HCT116 (cell line): ENCODE measurements around the gene RAB13. TPM values are rescaled to one million over a fixed set of nuclear protein-coding genes. Genes with fewer than 3 reads are reported as not detected.

Experiments
- ATAC-seq: fragments of 200-7000 bp; cut with Tn5 transposase; 2 replicates; pipeline ENCODE4 v1.9.1; 2020; ENCODE audit warnings: mild to moderate bottlenecking, moderate library complexity
- BruUV-seq: library from RNA; stranded (reverse); fragments of 400-500 nt; replicated peaks from 2 replicates; lab custom pipeline; 2021; lab: Mats Ljungman, UMichigan
- CTCF ChIA-PET: fragments of 300-600 bp; sonication (Branson Sonifier 250); formaldehyde crosslinking; loops from one replicate; lab custom pipeline; 2021; ENCODE audit warnings: antibody characterized with exemption; lab: Charles Lee
- POLR2A ChIA-PET: fragments of 300-600, 350-600 bp; sonication (Branson Sonifier 250); formaldehyde crosslinking; loops from one replicate; lab custom pipeline; 2021; ENCODE audit warnings: antibody characterized with exemption; lab: Charles Lee
- RAD21 ChIA-PET, 2 experiments: fragments of 300-600 bp; sonication (Branson Sonifier 250); formaldehyde crosslinking; loops; one replicate each; lab custom pipeline; 2023; ENCODE audit warnings: low total read pairs in 2 of 2; ENCODE audit not compliant: uncharacterized antibody in 2 of 2, unreplicated experiment in 2 of 2, low non-redundant PET in 1 of 2; lab: Charles Lee
- DNase-seq: peaks from one replicate; pipeline ENCODE4 v3.0.0-alpha.2; 2010; ENCODE audit warnings: low read depth, low spot score
- H2AFZ ChIP-seq: fragments of 200-600 bp; shearing (Covaris generic), sonication (generic); 2 replicates; pipeline ENCODE4 v1.6.1; 2017; ENCODE audit warnings: low read depth, mixed run types, mixed read lengths, antibody characterized with exemption, low read length; ENCODE audit not compliant: poor library complexity, severe bottlenecking
- H3K27ac ChIP-seq: 2 replicates; pipeline ENCODE4 v1.5.1; 2012; ENCODE audit warnings: low read depth, low read length
- H3K27me3 ChIP-seq: fragments of 200-600 bp; sonication (generic); 2 replicates; pipeline ENCODE4 v1.6.1; 2016; ENCODE audit warnings: mixed run types, low read length, mixed read lengths; ENCODE audit not compliant: insufficient read depth
- H3K36me3 ChIP-seq, 2 experiments: fragments of 200-500 bp in 1 of 2; fragments of 200-600 bp in 1 of 2; sonication (Bioruptor generic) in 1 of 2; sonication (generic) in 1 of 2; 2 replicates each; pipeline versions ENCODE4 v1.5.1 to v1.6.1; 2014 to 2016; ENCODE audit warnings: low read length in 2 of 2, inconsistent platforms in 1 of 2, mixed read lengths in 1 of 2, mixed run types in 1 of 2; ENCODE audit not compliant: insufficient read depth in 2 of 2, control insufficient read depth in 1 of 2
- H3K4me1 ChIP-seq, 2 experiments: fragments of 200-600 bp in 1 of 2; sonication (generic) in 1 of 2; 2 replicates each; pipeline versions ENCODE4 v1.5.1 to v1.6.1; 2012 to 2017; ENCODE audit warnings: low read length in 2 of 2, inconsistent platforms in 1 of 2, mild to moderate bottlenecking in 1 of 2, mixed read lengths in 1 of 2, mixed run types in 1 of 2, moderate library complexity in 1 of 2; ENCODE audit not compliant: insufficient read depth in 2 of 2, control insufficient read depth in 1 of 2
- H3K4me2 ChIP-seq: fragments of 200-600 bp; sonication (generic); 2 replicates; pipeline ENCODE4 v1.6.1; 2017; ENCODE audit warnings: mixed run types, low read length, mixed read lengths
- H3K4me3 ChIP-seq, 2 experiments: fragments of 200-600 bp in 1 of 2; sonication (generic) in 1 of 2; replicated peaks in 1 of 2; 2 replicates each; pipeline ENCODE4 v1.5.1; 2011 to 2016; ENCODE audit warnings: low read length in 2 of 2, control low read depth in 1 of 2, low read depth in 1 of 2, mild to moderate bottlenecking in 1 of 2, mixed read lengths in 1 of 2, mixed run types in 1 of 2
- H3K79me2 ChIP-seq: fragments of 200-600 bp; sonication (generic); 2 replicates; pipeline ENCODE4 v1.6.1; 2017; ENCODE audit warnings: mild to moderate bottlenecking, mixed run types, low read length, moderate library complexity, mixed read lengths; ENCODE audit not compliant: insufficient read depth
- H3K9ac ChIP-seq: fragments of 200-600 bp; sonication (generic); 2 replicates; pipeline ENCODE4 v1.6.1; 2016; ENCODE audit warnings: low read length, mixed read lengths
- H3K9me2 ChIP-seq: fragments of 200-600 bp; sonication (generic), shearing (Covaris generic); 2 replicates; pipeline ENCODE4 v1.6.1; 2017; ENCODE audit warnings: mixed run types, mild to moderate bottlenecking, moderate library complexity; ENCODE audit not compliant: insufficient read depth
- H3K9me3 ChIP-seq, 2 experiments: fragments of 200-500 bp in 1 of 2; fragments of 200-600 bp in 1 of 2; sonication (Bioruptor generic) in 1 of 2; sonication (generic) in 1 of 2; 2 replicates each; pipeline ENCODE4 v1.6.1; 2014 to 2017; ENCODE audit warnings: low read length in 2 of 2, mixed read lengths in 2 of 2, inconsistent platforms in 1 of 2, low read depth in 1 of 2, mild to moderate bottlenecking in 1 of 2, mixed run types in 1 of 2, moderate library complexity in 1 of 2; ENCODE audit not compliant: control insufficient read depth in 1 of 2, insufficient read depth in 1 of 2
- H4K20me1 ChIP-seq: fragments of 200-600 bp; sonication (generic), shearing (Covaris generic); 2 replicates; pipeline ENCODE4 v1.6.1; 2017; ENCODE audit warnings: mixed run types, mild to moderate bottlenecking, moderate library complexity; ENCODE audit not compliant: insufficient read depth
- ATF3 ChIP-seq: IDR thresholded peaks from 2 replicates; pipeline ENCODE4 v1.6.1; 2012
- CBX3 ChIP-seq: IDR thresholded peaks from 2 replicates; pipeline ENCODE4 v1.6.1; 2012; ENCODE audit warnings: low read depth
- CTCF ChIP-seq, 3 experiments: fragments of 200-600 bp in 1 of 3; sonication (generic) in 1 of 3; IDR thresholded peaks in 2 of 3; conservative IDR thresholded peaks in 1 of 3; 2 replicates each; pipeline ENCODE4 v1.5.1; 2012 to 2017; ENCODE audit warnings: low read depth in 2 of 3, low read length in 2 of 3, antibody characterized with exemption in 1 of 3, borderline replicate concordance in 1 of 3, control low read depth in 1 of 3, mild to moderate bottlenecking in 1 of 3, mixed read lengths in 1 of 3, mixed run types in 1 of 3, moderate library complexity in 1 of 3; ENCODE audit not compliant: insufficient read depth in 1 of 3
- EGR1 ChIP-seq: IDR thresholded peaks from 2 replicates; pipeline ENCODE4 v1.6.1; 2012; ENCODE audit warnings: low read depth
- ELF1 ChIP-seq: IDR thresholded peaks from 2 replicates; pipeline ENCODE4 v1.6.1; 2012; ENCODE audit warnings: low read depth, borderline replicate concordance
- EZH2 ChIP-seq: fragments of 200-600 bp; sonication (generic); IDR thresholded peaks from 2 replicates; pipeline ENCODE4 v1.6.1; 2017; ENCODE audit warnings: antibody characterized with exemption, mixed run types
- SRF ChIP-seq: IDR thresholded peaks from 2 replicates; pipeline ENCODE4 v1.6.1; 2012; ENCODE audit warnings: low read depth
- ZNF274 ChIP-seq: fragments of 200-500 bp; sonication (Bioruptor generic); IDR thresholded peaks from 2 replicates; pipeline ENCODE4 v1.6.1; 2014; ENCODE audit warnings: mild to moderate bottlenecking, low read depth, low read length, inconsistent platforms
- intact Hi-C: fragments of 100-400 bp; cut with micrococcal nuclease; formaldehyde crosslinking; loops from 2 replicates; pipeline ENCODE4 v1.10.0; 2022
- total RNA-seq: library from RNA; stranded (reverse); gene quantifications from one replicate; pipeline ENCODE4 v1.2.1, GENCODE V29; 2021; ENCODE audit not compliant: unreplicated experiment

The RAB13 gene
- total RNA-seq, 1 experiment from 2014 or later: 93.6 TPM

GRCh38 chr1:153940756-153941155 is 45.4 kb downstream of the RAB13 start:
- Histone ChIP-seq H3K27ac (no peak overlapping the region), H3K4me1 (peaks cover 6 to 10% of the 10 kb centered on the region in 2 experiments; a peak in 3 of 4 replicates), H3K27me3 (no peaks in the 10 kb centered on the region), H2AFZ (no peak overlapping the region), H3K9me2 (no peaks in the 10 kb centered on the region), H3K9me3 (no peaks in the 10 kb centered on the region), H3K9ac (no peak overlapping the region), H4K20me1 (no peaks in the 10 kb centered on the region), H3K4me3 (no peak overlapping the region), H3K4me2 (no peak overlapping the region), H3K79me2 (peaks cover 19% of the 10 kb centered on the region; the same call in 1 of the 2 replicates), H3K36me3 (peaks cover 11 to 22% of the 10 kb centered on the region in 2 experiments; a peak in 3 of 4 replicates)
- CTCF ChIA-PET: no interaction called here
- TF ChIP-seq SRF (no peak), ATF3 (no peak), CTCF (IDR thresholded peaks at IDR 0.05 in 2 of 3, conservative IDR thresholded peaks at IDR 0.05 in 1 of 3; ENCODE audit: borderline replicate concordance in 1 of 3, insufficient read depth in 1 of 3, low read depth in 2 of 3, low read length in 2 of 3) (no peak), ELF1 (no peak), CBX3 (no peak), ZNF274 (no peak), EGR1 (no peak), EZH2 (no peak)
- no TSS peak for BruUV-seq
- DNase-seq: no peak
- RAD21 ChIA-PET: no interaction called here
- no peak for ATAC-seq
- POLR2A ChIA-PET: interaction anchor here (1.1 kb wide), 1 partner anchor 37 kb away, joined by 3 read pairs; the partner anchor contains the start of gene JTB
- intact Hi-C loops: no loop called here
